Measurements from ENCODE around the gene LYZL4. TPM values are rescaled to one million over a fixed set of nuclear protein-coding genes. Genes with fewer than 3 reads are reported as not detected.
A peak's percentile ranks its signal among the peaks of the same experiment; 100 is the strongest.

The LYZL4 gene
- total RNA-seq, 1 donor from 2014 or later = not detected

- Histone ChIP-seq H3K4me3 (no peak overlapping the region), H3K4me1 (no peaks in the 10 kb centered on the region), H3K27me3 (no peaks in the 10 kb centered on the region), H3K36me3 (no peaks in the 10 kb centered on the region), H3K9me3 (no peaks in the 10 kb centered on the region), H3K27ac (no peak overlapping the region)
- intact Hi-C loops (cut with DNase I) = loop anchor here (1.0 kb wide), 1 partner anchor 214 kb away; no protein-coding TSS in a partner anchor
- no peak for DNase-seq (ENCODE audit: extremely low spot score in 2 of 2)
- TF ChIP-seq CTCF (IDR thresholded peaks at IDR 0.05) (peak; percentile 59 to 84 (median 80)), POLR2A (IDR thresholded peaks at IDR 0.05) (no peak), POLR2AphosphoS5 (IDR thresholded peaks at IDR 0.05; ENCODE audit: insufficient read depth in 1 of 2, low read depth in 1 of 2) (no peak)
Measured at GRCh38 chr3:42443819-42444436, 33.5 kb upstream of the LYZL4 start.

GRCh38 chr3:42443292-42443691 is 32.9 kb upstream of the LYZL4 start:
- Histone ChIP-seq H3K27ac (no peak overlapping the region), H3K36me3 (no peaks in the 10 kb centered on the region), H3K4me1 (no peaks in the 10 kb centered on the region), H3K4me3 (no peak overlapping the region), H3K27me3 (no peaks in the 10 kb centered on the region), H3K9me3 (no peaks in the 10 kb centered on the region)
- no peak for TF ChIP-seq POLR2A (IDR thresholded peaks at IDR 0.05)
- no peak for TF ChIP-seq POLR2AphosphoS5 (IDR thresholded peaks at IDR 0.05; ENCODE audit: insufficient read depth in 1 of 2, low read depth in 1 of 2)
- TF ChIP-seq CTCF (IDR thresholded peaks at IDR 0.05) = no peak
- intact Hi-C loops (cut with DNase I) = no loop called here
- DNase-seq (ENCODE audit: extremely low spot score in 2 of 2) = no peak

DNA sequence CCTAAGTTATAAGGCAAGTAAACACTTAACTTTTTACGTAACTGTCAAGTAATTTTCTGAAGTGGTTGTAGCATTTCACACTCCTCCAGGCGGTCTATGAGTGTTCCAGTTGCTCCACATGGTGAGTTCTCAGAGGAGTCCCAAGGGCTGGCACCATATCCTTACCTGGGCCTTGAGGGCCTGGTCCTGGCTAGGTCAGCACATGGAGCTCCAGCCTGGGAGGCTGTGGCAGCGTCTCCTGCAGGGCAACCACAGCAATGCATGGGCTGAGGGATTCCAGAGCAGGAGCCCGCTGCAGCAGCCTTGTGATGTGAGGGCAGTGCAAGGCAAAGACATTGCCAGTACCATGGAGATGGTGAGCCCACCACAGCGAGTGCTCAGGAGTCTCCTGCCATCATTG is 32.2 kb upstream of the LYZL4 start:
- no peak overlapping the region for H3K4me3 ChIP-seq
- H3K27ac ChIP-seq = no peak overlapping the region
- no peaks in the 10 kb centered on the region for H3K36me3 ChIP-seq
- TF ChIP-seq POLR2AphosphoS5 (IDR thresholded peaks at IDR 0.05; ENCODE audit: insufficient read depth in 1 of 2, low read depth in 1 of 2) = no peak
- TF ChIP-seq POLR2A (IDR thresholded peaks at IDR 0.05) = no peak
- TF ChIP-seq CTCF (IDR thresholded peaks at IDR 0.05) = no peak
- no peaks in the 10 kb centered on the region for H3K27me3 ChIP-seq
- no peak for DNase-seq (ENCODE audit: extremely low spot score in 2 of 2)
- no peaks in the 10 kb centered on the region for H3K9me3 ChIP-seq
- intact Hi-C loops (cut with DNase I) = no loop called here
- H3K4me1 ChIP-seq = no peaks in the 10 kb centered on the region

- no peaks in the 10 kb centered on the region for H3K4me1 ChIP-seq
- no peak for DNase-seq (ENCODE audit: extremely low spot score in 2 of 2)
- TF ChIP-seq POLR2AphosphoS5 (IDR thresholded peaks at IDR 0.05; ENCODE audit: insufficient read depth in 1 of 2, low read depth in 1 of 2) (no peak), POLR2A (IDR thresholded peaks at IDR 0.05) (no peak), CTCF (IDR thresholded peaks at IDR 0.05) (no peak)
- intact Hi-C loops (cut with DNase I) = no loop called here
- H3K9me3 ChIP-seq = no peaks in the 10 kb centered on the region
- no peak overlapping the region for H3K27ac ChIP-seq
- H3K4me3 ChIP-seq = no peak overlapping the region
- no peaks in the 10 kb centered on the region for H3K27me3 ChIP-seq
- H3K36me3 ChIP-seq = no peaks in the 10 kb centered on the region
Measured at GRCh38 chr3:42441791-42442190, 31.4 kb upstream of the LYZL4 start.

DNA sequence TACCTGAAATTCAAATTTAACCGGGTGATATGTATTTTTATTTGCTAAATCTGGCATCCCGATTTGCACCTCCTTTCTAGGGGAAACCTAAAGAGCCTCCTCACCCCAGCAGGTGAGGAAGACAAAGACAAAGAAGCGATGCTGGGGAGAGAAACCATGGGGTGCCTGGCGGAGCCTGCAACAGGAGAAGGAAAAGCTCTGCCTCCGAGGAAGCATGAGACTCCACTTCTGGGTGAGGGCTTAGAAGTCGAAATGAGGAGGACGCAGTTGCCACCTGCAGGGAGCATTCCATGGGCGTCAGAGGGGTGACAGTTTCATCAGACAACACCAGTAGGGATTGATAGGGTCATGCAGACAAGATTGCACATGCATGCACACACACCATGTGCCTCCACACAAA is 30.5 kb upstream of the LYZL4 start:
- Histone ChIP-seq H3K36me3 (no peaks in the 10 kb centered on the region), H3K9me3 (no peaks in the 10 kb centered on the region), H3K27me3 (no peaks in the 10 kb centered on the region), H3K4me3 (no peak overlapping the region), H3K4me1 (no peaks in the 10 kb centered on the region), H3K27ac (no peak overlapping the region)
- intact Hi-C loops (cut with DNase I) = no loop called here
- DNase-seq (ENCODE audit: extremely low spot score in 2 of 2) = no peak
- no peak for TF ChIP-seq POLR2A (IDR thresholded peaks at IDR 0.05)
- TF ChIP-seq POLR2AphosphoS5 (IDR thresholded peaks at IDR 0.05; ENCODE audit: insufficient read depth in 1 of 2, low read depth in 1 of 2) = no peak
- TF ChIP-seq CTCF (IDR thresholded peaks at IDR 0.05) = no peak

Measured in vagina (tissue), 2 donors.